Measurements from ENCODE around the gene TINAG. TPM values are rescaled to one million over a fixed set of nuclear protein-coding genes. Genes with fewer than 3 reads are reported as not detected.
A peak's percentile ranks its signal among the peaks of the same experiment; 100 is the strongest.
"Not testable (repeated sequence)": the region's sequence is repeated elsewhere in the genome, so short reads cannot be mapped to it uniquely, and the experiment has no call there.

The TINAG gene
- total RNA-seq, 1 donor from 2014 or later = 0.15 TPM

- DNase-seq = no peak
- ATAC-seq = no peak
- intact Hi-C loops (cut with micrococcal nuclease) = no loop called here
These were observed 6.5 kb upstream of the TINAG start for GRCh38 chr6:54301770-54302169.

GRCh38 chr6:54307439-54307910 lies 766 bp upstream of the TINAG start:
- ATAC-seq = no peak

GRCh38 chr6:54308986-54309315 lies 710 bp downstream of the TINAG start:
- intact Hi-C loops (cut with micrococcal nuclease) = no loop called here
- no peak for ATAC-seq
- DNase-seq = no peak

More at GRCh38 chr6:54307439-54307910, 766 bp upstream of the TINAG start:
- no peak for DNase-seq
- intact Hi-C loops (cut with micrococcal nuclease) = no loop called here

GRCh38 chr6:54310377-54311152 lies 2.3 kb downstream of the TINAG start:
- ATAC-seq (no peak), DNase-seq (no peak)
- intact Hi-C loops (cut with micrococcal nuclease) = no loop called here

DNA sequence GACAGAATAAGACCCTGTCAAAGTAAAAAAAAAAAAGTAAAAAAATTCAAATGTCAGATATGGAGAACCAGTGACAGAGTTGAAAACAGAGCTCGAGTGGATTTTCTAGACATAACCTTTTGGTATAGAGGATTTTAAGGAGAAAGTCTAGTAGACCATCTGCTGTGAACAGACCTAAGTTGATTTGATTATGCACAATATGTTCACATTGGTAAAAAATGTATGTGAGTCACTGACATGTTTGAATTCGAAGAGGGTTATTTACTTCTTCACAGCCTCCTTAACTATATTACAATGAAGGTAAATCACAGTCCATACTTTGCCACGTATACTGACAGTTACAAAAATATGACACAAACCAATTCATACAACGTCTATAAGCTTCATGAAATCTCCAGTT lies 7.4 kb downstream of the TINAG start:
- intact Hi-C loops (cut with micrococcal nuclease) = no loop called here
- DNase-seq = no peak
- no peak for ATAC-seq

- intact Hi-C loops (cut with micrococcal nuclease) = no loop called here
- ATAC-seq (no peak), DNase-seq (no peak)
These were observed 12.6 kb downstream of the TINAG start for GRCh38 chr6:54320871-54321270.

GRCh38 chr6:54327631-54328030 lies 19.4 kb downstream of the TINAG start:
- intact Hi-C loops (cut with micrococcal nuclease) = no loop called here
- no peak for ATAC-seq
- DNase-seq = no peak

GRCh38 chr6:54331571-54331970 lies 23.3 kb downstream of the TINAG start:
- DNase-seq; ATAC-seq; intact Hi-C loops (cut with micrococcal nuclease): not testable (repeated sequence)

GRCh38 chr6:54335871-54336270 lies 27.6 kb downstream of the TINAG start:
- DNase-seq (no peak), ATAC-seq (peak; percentile 79)
- intact Hi-C loops (cut with micrococcal nuclease) = no loop called here

DNA sequence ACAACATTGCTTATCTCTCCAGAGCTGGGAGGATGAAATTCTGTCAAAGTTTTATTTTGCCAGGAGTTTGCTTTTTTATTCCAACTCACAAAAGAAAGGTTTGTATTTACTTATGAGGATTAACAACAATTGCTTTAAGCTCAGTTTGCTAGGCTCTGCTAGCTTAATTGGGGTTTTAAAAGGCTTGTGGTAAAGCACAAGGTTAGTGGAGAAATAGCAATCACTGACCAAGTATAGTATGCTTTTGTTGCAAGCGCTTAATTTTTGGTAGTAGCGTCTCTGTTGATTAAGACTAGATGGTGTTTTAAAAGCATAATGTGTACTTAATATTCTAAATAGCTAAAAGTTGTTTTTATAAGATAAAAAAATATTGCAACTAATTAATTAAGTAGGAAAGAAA lies 45.7 kb downstream of the TINAG start:
- intact Hi-C loops (cut with micrococcal nuclease) = no loop called here
- DNase-seq (no peak), ATAC-seq (no peak)

GRCh38 chr6:54354608-54355007 lies 46.4 kb downstream of the TINAG start:
- intact Hi-C loops (cut with micrococcal nuclease) = no loop called here
- ATAC-seq = no peak
- DNase-seq = no peak

- DNase-seq (no peak), ATAC-seq (no peak)
- intact Hi-C loops (cut with micrococcal nuclease) = no loop called here
These were observed 48.9 kb downstream of the TINAG start for GRCh38 chr6:54357141-54357540.

GRCh38 chr6:54361188-54361587 lies 52.9 kb downstream of the TINAG start:
- DNase-seq = no peak
- intact Hi-C loops (cut with micrococcal nuclease) = no loop called here
- ATAC-seq = no peak

DNA sequence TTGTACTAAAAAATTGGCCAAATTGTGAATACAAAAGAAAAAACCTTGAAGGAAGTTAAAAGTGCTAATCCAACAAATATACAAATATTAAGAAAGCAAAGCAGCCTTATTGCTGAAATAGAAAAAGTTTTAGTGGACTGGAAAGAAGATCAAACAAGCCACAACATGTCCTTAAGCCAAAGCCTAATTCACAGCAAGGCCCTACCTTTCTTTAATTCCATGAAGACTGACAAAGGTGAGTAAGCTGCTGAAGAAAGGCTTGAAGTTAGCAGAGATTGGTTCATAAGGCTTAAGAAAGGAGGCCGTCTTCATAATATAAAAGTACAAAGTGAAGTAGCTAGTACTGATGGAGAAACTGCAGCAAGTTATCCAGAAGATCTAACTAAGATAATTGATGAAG lies 53.5 kb downstream of the TINAG start:
- ATAC-seq (no peak), DNase-seq (no peak)
- intact Hi-C loops (cut with micrococcal nuclease) = no loop called here

DNA sequence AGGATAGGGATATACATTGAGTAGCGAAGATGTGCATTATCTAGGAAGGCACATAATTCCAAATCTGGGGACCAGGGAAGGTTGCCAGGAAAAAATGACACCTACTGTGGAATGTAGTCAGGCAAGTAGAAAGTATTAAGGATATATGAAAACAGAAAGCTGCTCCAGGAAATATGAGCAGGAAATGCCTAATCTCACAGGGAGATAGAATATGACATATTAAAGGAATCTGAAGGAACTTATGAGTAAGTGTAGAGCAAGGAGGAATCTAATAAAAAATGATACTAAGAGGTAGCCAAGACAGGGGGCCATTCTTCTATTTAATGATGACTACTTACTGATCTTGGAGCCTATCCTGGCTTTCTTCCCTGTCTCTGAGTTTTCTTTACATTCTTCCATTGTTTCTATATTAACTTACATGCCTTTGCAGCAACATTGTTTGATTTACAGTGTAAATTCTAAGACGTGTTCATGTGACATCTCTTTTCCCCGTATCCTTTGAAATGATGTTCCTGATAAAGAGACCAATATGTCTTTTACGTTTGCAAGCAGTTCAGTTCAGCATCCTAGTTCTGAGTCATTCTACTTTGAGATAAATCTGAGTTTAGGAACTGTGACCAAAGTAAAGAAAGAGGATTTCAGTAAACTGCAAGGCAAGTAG lies 58.6 kb downstream of the TINAG start:
- intact Hi-C loops (cut with micrococcal nuclease) = no loop called here
- DNase-seq (no peak), ATAC-seq (no peak)

- DNase-seq = no peak
- ATAC-seq = no peak
- intact Hi-C loops (cut with micrococcal nuclease) = no loop called here
These were observed 69.5 kb downstream of the TINAG start for GRCh38 chr6:54377776-54378175.

DNA sequence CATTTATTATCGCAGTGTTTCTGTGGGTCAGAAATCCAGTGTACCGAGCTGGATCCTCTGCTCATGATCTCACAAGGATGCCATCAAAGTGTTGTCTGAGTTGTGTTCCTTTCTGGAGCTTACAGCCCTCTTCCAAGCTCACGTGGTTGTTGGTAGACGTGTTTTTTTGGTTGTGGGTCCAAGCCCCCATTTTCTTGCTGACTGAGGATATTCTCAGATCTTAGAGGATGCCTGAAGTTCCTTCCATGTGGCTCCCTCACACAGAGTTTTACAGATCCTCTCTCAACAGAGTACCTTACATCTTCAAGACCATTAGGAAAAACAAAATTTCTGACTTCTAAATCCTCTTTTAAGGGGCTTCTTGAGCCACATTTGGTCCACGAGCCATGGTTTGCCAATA lies 78.1 kb downstream of the TINAG start:
- intact Hi-C loops (cut with micrococcal nuclease) = no loop called here
- DNase-seq (no peak), ATAC-seq (no peak)

GRCh38 chr6:54390362-54390761 lies 82.1 kb downstream of the TINAG start:
- ATAC-seq = no peak
- no peak for DNase-seq
- intact Hi-C loops (cut with micrococcal nuclease) = no loop called here

GRCh38 chr6:54391577-54391976 lies 83.3 kb downstream of the TINAG start:
- ATAC-seq (no peak), DNase-seq (no peak)
- intact Hi-C loops (cut with micrococcal nuclease) = no loop called here

GRCh38 chr6:54403096-54403495 lies 94.9 kb downstream of the TINAG start:
- ATAC-seq (no peak), DNase-seq (no peak)
- intact Hi-C loops (cut with micrococcal nuclease) = no loop called here

DNA sequence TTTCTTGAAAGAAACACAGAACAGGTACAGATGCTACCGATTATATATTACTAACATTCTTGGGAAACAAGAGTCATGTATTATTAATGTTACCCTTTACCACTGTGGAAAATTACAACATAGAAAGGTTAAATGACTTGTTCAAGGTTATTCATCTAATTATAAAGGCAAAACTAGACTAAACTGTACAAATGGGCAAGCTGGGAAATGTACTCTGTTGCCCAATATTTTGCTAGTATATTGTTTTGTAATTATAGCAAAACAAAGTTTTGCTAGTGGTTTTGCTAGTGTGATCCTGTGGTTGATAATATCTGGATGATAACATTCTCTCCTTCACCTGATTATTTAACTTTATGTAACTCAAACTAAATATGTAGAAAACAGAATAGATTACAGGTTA lies 96.5 kb downstream of the TINAG start:
- intact Hi-C loops (cut with micrococcal nuclease) = no loop called here
- ATAC-seq = no peak
- no peak for DNase-seq
